Endothelial cell of umbilical vein (primary cell): ENCODE results near the gene ACOT7. TPM values are rescaled to one million over a fixed set of nuclear protein-coding genes. Genes with fewer than 3 reads are reported as not detected.

ENCODE experiments used
- BruUV-seq: library from RNA; stranded (reverse); fragments of 400-500 nt; replicated peaks from 2 replicates; lab custom pipeline; 2021; lab: Mats Ljungman, UMichigan
- CTCF ChIA-PET: fragments of 300-600, 350-600 bp; sonication (Branson Sonifier 250); formaldehyde crosslinking; loops from one replicate; lab custom pipeline; 2021; ENCODE audit warnings: antibody characterized with exemption, inconsistent platforms; lab: Charles Lee
- POLR2A ChIA-PET: fragments of 300-600, 350-600 bp; sonication (Branson Sonifier 250); formaldehyde crosslinking; loops from one replicate; lab custom pipeline; 2021; ENCODE audit warnings: antibody characterized with exemption, inconsistent platforms; lab: Charles Lee
- DNase-seq: peaks from one replicate; pipeline ENCODE4 v3.0.0-alpha.2; 2011; ENCODE audit warnings: low read depth, low spot score
- FAIRE-seq: peaks from 2 replicates; lab custom pipeline; 2011; peaks lifted over from hg19 to GRCh38; lab: Jason Lieb, UNC
- H2AFZ ChIP-seq: 2 replicates; pipeline ENCODE4 v1.6.0; 2012; ENCODE audit warnings: low read depth, low read length, control low read depth, inconsistent platforms
- H3K27ac ChIP-seq: 2 replicates; pipeline ENCODE4 v1.5.1; 2011; ENCODE audit warnings: low read depth, mild to moderate bottlenecking, control low read depth, low read length, moderate library complexity; ENCODE audit not compliant: insufficient read depth
- H3K27me3 ChIP-seq, 2 experiments: 2 replicates each; pipeline versions ENCODE4 v1.6.0 to v1.6.1; 2011; ENCODE audit warnings: low read length in 2 of 2, mixed read lengths in 1 of 2; ENCODE audit not compliant: control insufficient read depth in 2 of 2, insufficient read depth in 2 of 2
- H3K36me3 ChIP-seq, 2 experiments: 2 replicates in 1 of 2; 3 replicates in 1 of 2; pipeline ENCODE4 v1.5.1; 2011; ENCODE audit warnings: low read length in 2 of 2, mild to moderate bottlenecking in 1 of 2, moderate library complexity in 1 of 2; ENCODE audit not compliant: control insufficient read depth in 2 of 2, insufficient read depth in 2 of 2; ENCODE audit errors: extremely low read depth in 1 of 2
- H3K4me1 ChIP-seq: 3 replicates; pipeline ENCODE4 v1.5.1; 2011; ENCODE audit warnings: mild to moderate bottlenecking, low read length; ENCODE audit not compliant: control insufficient read depth, insufficient read depth; ENCODE audit errors: extremely low read depth
- H3K4me2 ChIP-seq: 2 replicates; pipeline ENCODE4 v1.6.1; 2011; ENCODE audit warnings: low read length, control low read depth, mixed read lengths; ENCODE audit not compliant: insufficient read depth
- H3K4me3 ChIP-seq, 3 experiments: fragments of 200-600 bp in 1 of 3; sonication (generic), shearing (Covaris generic) in 1 of 3; replicated peaks in 1 of 3; 2 replicates each; pipeline ENCODE4 v1.5.1; 2011 to 2016; ENCODE audit warnings: control low read depth in 3 of 3, low read length in 3 of 3, mild to moderate bottlenecking in 2 of 3, inconsistent platforms in 1 of 3, low read depth in 1 of 3, moderate library complexity in 1 of 3; ENCODE audit not compliant: insufficient read depth in 1 of 3
- H3K79me2 ChIP-seq: 2 replicates; pipeline ENCODE4 v1.6.0; 2012; ENCODE audit warnings: low read length, inconsistent platforms; ENCODE audit not compliant: control insufficient read depth, insufficient read depth
- H3K9ac ChIP-seq: replicated peaks from 2 replicates; pipeline ENCODE3; 2011; ENCODE audit warnings: low read length, control low read depth; ENCODE audit not compliant: insufficient read depth; ENCODE audit errors: extremely low read depth
- H3K9me1 ChIP-seq: replicated peaks from 3 replicates; pipeline ENCODE4 v1.6.0; 2011; ENCODE audit warnings: mild to moderate bottlenecking, low read length; ENCODE audit not compliant: control insufficient read depth, insufficient read depth; ENCODE audit errors: extremely low read depth
- H3K9me3 ChIP-seq: replicated peaks from 2 replicates; pipeline ENCODE4 v1.5.1; 2012; ENCODE audit warnings: low read length, inconsistent platforms; ENCODE audit not compliant: control insufficient read depth, insufficient read depth
- H4K20me1 ChIP-seq: replicated peaks from 2 replicates; pipeline ENCODE3; 2011; ENCODE audit warnings: mild to moderate bottlenecking, low read length; ENCODE audit not compliant: control insufficient read depth, insufficient read depth; ENCODE audit errors: extremely low read depth
- EZH2 ChIP-seq: IDR thresholded peaks from 2 replicates; pipeline ENCODE4 v1.6.1; 2012; ENCODE audit warnings: borderline replicate concordance, low read depth, mild to moderate bottlenecking, moderate library complexity, low read length, inconsistent platforms; ENCODE audit not compliant: severe bottlenecking
- FOS ChIP-seq: IDR thresholded peaks from 2 replicates; pipeline ENCODE4 v1.6.1; 2011; ENCODE audit warnings: mild to moderate bottlenecking, low read length, moderate library complexity, borderline replicate concordance; ENCODE audit not compliant: insufficient read depth
- GATA2 ChIP-seq: IDR thresholded peaks from 2 replicates; pipeline ENCODE4 v1.7.0; 2011; ENCODE audit warnings: low read depth, mild to moderate bottlenecking, moderate library complexity, mixed read lengths, low read length; ENCODE audit not compliant: insufficient read length, insufficient read depth
- JUN ChIP-seq: IDR thresholded peaks from 2 replicates; pipeline ENCODE4 v1.6.1; 2011; ENCODE audit warnings: borderline replicate concordance, low read depth; ENCODE audit not compliant: insufficient read length, insufficient read depth
- MYC ChIP-seq: IDR thresholded peaks from one replicate; pipeline ENCODE4 v1.6.1; 2011; ENCODE audit warnings: mild to moderate bottlenecking, low read depth, low read length
- POLR2A ChIP-seq: IDR thresholded peaks from 2 replicates; pipeline ENCODE4 v1.6.1; 2012; ENCODE audit warnings: low read depth, mild to moderate bottlenecking, control low read depth, low read length
- POLR2AphosphoS5 ChIP-seq: IDR thresholded peaks from 2 replicates; pipeline ENCODE4 v1.6.1; 2012; ENCODE audit warnings: low read depth, mild to moderate bottlenecking, control low read depth, low read length, moderate library complexity; ENCODE audit not compliant: insufficient read depth
- dilution Hi-C: fragments of 300-500 bp; cut with MboI; formaldehyde crosslinking; loops from one replicate; pipeline ENCODE4 v1.15.0; 2019; ENCODE audit warnings: low sequenced_read_pairs; ENCODE audit not compliant: extremely low pct_ligation_motif_present
- intact Hi-C: fragments of 100-400 bp; cut with micrococcal nuclease; formaldehyde crosslinking; loops from one replicate; pipeline ENCODE4 v1.10.0; 2022
- polyA plus RNA-seq, 4 experiments: library from polyadenylated mRNA; depleted of rRNA in 3 of 4; stranded (reverse) in 3 of 4; unstranded in 1 of 4; fragments of >200 nt; gene quantifications; 2 replicates each; pipeline versions ENCODE4 v1.2.1 to v1.2.3, GENCODE V29; 2011 to 2012; ENCODE audit warnings: missing spikeins in 1 of 4
- total RNA-seq: library from RNA; stranded (reverse); gene quantifications from 2 replicates; pipeline ENCODE4 v1.2.3, GENCODE V29; 2021
- TF ChIP-seq, protein P1 (sequence below), 2 donors: IDR thresholded peaks; 1 replicate in 1 of 2; 2 replicates in 1 of 2; pipeline ENCODE4 v1.5.1; 2011; ENCODE audit warnings: low read length in 2 of 2, mild to moderate bottlenecking in 2 of 2, moderate library complexity in 2 of 2, control low read depth in 1 of 2, inconsistent platforms in 1 of 2, low read depth in 1 of 2; ENCODE audit not compliant: insufficient read depth in 1 of 2; ENCODE audit errors: extremely low read depth in 1 of 2
- TF ChIP-seq, protein P2 (sequence below): IDR thresholded peaks from 2 replicates; pipeline ENCODE4 v1.6.1; 2011; ENCODE audit not compliant: insufficient read depth, insufficient read length

ACOT7 gene
- total and polyA plus RNA-seq, 2 donors (not counting 3 experiments of a cell fraction or from before 2014, with no cell fraction given), result 69.4 to 105 TPM

DNA sequence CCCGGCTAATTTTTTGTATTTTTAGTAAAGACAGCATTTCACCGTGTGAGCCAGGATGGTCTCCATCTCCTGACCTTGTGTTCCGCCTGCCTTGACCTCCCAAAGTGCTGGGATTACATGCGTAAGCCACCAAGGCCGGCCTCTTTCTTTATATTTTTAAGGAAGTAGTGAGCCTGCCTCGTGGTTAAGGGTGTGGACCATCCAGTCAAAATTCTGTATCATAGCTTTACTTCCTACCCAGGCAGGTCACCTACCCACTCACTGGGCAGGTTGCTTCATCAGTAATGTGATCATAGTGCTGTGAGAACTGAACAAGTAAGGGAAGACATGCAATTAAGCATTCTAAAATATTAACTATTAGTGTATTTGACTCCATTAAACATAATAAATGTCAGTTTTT is 8.1 kb upstream of the ACOT7 start:
- BruUV-seq, result no TSS peak
- POLR2A ChIA-PET, result interaction anchor here (0.5 kb wide), 1 partner anchor 210 kb away, joined by 7 read pairs; no protein-coding TSS in a partner anchor
- no peaks in the 10 kb centered on the region for H3K9me1 ChIP-seq
- no peak overlapping the region for H3K9ac ChIP-seq
- H2AFZ ChIP-seq, result no peak overlapping the region
- no peaks in the 10 kb centered on the region for H3K9me3 ChIP-seq
- intact Hi-C loops, result no loop called here
- TF ChIP-seq JUN (no peak), POLR2A (no peak), MYC (no peak), FOS (no peak), EZH2 (no peak), GATA2 (no peak), POLR2AphosphoS5 (no peak)
- TF ChIP-seq, protein P1, sequence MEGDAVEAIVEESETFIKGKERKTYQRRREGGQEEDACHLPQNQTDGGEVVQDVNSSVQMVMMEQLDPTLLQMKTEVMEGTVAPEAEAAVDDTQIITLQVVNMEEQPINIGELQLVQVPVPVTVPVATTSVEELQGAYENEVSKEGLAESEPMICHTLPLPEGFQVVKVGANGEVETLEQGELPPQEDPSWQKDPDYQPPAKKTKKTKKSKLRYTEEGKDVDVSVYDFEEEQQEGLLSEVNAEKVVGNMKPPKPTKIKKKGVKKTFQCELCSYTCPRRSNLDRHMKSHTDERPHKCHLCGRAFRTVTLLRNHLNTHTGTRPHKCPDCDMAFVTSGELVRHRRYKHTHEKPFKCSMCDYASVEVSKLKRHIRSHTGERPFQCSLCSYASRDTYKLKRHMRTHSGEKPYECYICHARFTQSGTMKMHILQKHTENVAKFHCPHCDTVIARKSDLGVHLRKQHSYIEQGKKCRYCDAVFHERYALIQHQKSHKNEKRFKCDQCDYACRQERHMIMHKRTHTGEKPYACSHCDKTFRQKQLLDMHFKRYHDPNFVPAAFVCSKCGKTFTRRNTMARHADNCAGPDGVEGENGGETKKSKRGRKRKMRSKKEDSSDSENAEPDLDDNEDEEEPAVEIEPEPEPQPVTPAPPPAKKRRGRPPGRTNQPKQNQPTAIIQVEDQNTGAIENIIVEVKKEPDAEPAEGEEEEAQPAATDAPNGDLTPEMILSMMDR (IDR thresholded peaks at IDR 0.05; ENCODE audit: extremely low read depth in 1 of 2, insufficient read depth in 1 of 2, low read depth in 1 of 2, low read length in 2 of 2), result no peak
- TF ChIP-seq, protein P2, sequence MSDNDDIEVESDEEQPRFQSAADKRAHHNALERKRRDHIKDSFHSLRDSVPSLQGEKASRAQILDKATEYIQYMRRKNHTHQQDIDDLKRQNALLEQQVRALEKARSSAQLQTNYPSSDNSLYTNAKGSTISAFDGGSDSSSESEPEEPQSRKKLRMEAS, result no peak
- no peak overlapping the region for H3K4me3 ChIP-seq
- FAIRE-seq (no peak), DNase-seq (no peak)
- H3K79me2 ChIP-seq, result no peaks in the 10 kb centered on the region
- no peaks in the 10 kb centered on the region for H3K27me3 ChIP-seq
- dilution Hi-C loops, result no loop called here
- H4K20me1 ChIP-seq, result no peaks in the 10 kb centered on the region
- H3K36me3 ChIP-seq, result no peaks in the 10 kb centered on the region
- H3K4me2 ChIP-seq, result no peak overlapping the region
- H3K27ac ChIP-seq, result no peak overlapping the region
- no peaks in the 10 kb centered on the region for H3K4me1 ChIP-seq
- CTCF ChIA-PET, result interaction anchor here (0.6 to 20.3 kb wide), 8 partner anchors 15 to 156 kb away, joined by 3 to 237 read pairs (median 6); partner anchors contain the start of gene HES2
